Measurements from ENCODE around the gene HLA-DOA.

HLA-DOA gene

DNA sequence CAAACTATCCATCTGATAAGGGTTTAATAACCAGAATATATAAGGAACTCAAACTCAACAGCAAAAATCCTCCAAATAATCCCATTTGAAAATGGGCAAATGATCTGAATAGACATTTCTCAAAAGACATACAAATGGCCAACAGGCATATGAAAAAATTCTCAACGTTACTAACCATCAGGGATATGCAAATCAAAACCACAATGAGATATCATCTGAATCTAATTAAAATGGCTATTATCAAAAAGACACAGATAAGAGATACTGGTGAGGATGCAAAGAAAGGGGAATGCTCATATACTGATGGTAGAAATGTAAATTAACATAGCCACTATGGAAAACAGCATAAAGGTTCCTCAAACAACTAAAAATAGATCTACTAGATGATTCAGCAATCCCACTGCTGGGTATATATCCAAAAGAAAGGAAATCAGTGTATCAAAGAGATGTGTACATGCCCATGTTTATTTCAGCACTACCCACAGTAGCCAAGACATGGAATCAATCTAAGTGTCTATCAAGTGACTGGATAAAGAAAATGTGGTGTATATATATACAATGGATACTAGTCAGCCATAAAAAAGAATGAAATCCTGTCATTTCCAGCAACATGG lies 47.1 kb downstream of the HLA-DOA start:
- no peak for DNase-seq

DNA sequence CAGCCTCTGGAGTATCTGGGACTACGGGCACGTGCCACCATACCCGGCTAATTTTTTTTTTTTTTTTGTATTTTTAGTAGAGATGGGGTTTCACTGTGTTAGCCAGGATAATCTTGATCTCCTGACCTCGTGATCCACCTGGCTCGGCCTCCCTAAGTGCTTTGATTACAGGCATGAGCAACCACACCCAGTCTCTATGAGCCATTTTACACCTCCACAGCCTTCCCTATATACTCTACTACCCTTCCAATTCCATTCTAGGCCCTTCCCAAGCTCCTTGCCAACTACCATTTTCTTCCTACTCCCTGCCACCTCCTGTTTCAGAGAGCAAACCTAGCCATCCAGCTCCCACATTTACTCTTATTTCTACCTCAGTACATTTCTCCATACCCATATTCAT lies 48.8 kb downstream of the HLA-DOA start:
- DNase-seq = no peak

DNA sequence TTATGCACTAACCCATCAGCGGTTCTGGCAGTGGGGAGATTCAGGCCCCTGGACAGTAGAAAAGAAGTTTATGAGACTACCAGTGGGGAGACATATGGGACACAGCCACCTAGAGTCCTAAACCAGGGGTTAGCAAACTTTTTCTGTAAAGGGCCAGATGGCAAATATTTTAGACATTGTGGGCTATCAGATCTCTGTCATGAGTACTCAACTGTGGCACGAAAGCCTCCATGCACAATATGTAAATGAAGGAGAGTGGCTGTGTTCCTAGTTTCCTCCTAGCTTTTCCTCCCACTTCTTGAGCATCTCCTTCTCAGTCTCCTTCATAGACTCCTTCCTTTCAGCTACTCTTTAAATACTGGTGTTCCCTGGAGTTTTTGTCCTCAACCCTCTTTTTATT lies 53.2 kb downstream of the HLA-DOA start:
- DNase-seq = no peak

DNA sequence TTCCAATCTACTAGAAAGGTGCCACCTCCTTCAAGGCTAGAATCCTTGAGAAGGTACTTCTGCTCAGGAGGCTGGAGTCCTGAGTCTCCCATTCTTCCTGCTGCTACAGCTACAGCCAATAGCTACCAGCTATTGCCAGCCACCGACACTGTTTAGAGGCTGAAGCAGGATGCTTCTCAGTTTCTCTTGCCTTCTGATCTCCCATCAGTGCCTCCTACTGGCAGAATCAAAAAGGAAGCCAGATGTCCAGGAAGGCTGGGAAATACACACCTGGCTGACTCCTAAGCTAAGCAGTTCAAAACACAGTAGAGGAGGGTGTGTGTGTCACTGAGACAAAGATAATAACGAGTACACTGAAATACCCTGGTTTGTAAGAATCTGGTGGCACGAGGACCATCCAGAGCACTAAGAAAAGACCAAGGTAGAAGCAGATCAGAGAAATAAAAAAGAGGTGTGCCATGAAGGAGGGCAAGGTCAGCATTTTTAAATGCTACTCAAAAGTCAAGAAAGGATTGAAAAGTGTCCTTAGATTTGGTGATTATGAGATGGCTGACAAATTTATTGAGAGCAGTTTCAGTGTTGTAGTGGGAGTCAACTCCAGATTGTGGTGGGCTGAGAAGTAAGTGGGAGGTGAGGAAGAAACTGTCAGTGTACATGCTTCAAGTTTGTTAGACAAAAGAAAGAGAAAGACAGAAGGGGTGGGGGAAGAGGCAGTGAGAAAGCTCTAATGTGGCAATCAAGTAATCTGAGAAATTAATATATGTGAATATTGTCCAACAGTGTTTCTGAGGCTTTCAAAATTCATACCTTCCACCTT lies 54.2 kb downstream of the HLA-DOA start:
- no peak for DNase-seq

DNA sequence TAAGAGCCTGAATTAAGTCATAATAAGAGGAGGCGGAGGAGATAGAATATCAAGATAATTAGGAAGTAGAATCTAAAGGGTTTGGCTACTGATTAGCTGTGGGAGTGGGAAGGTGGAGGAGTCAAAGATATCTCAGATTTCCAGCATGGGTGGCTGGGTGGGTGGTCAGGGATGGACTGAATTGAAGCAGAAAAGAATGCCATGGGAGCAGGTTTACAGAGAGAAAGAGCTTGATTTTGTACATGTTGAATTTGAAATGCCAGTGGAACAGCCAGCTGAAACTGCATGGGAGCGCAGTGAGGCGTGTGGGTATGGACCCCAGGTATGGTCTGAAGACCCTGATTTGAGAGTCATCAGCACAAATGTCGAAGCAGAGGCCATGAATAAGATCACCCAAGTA lies 55.1 kb downstream of the HLA-DOA start:
- no peak for DNase-seq
